Right cardiac atrium (tissue), 5 donors: ENCODE results near the gene CDK14. TPM values are rescaled to one million over a fixed set of nuclear protein-coding genes. Genes with fewer than 3 reads are reported as not detected.

Source experiments
- ATAC-seq, 2 donors: fragments of 200-7000 bp; cut with Tn5 transposase; one replicate each; pipeline versions ENCODE4 v1.8.0 to v1.9.1; 2020; ENCODE audit warnings: moderate library complexity in 2 of 2, mild to moderate bottlenecking in 1 of 2
- DNase-seq, 3 donors: peaks; one replicate each; pipeline ENCODE4 v3.0.0-alpha.2; 2020
- H3K27ac ChIP-seq: one replicate; pipeline ENCODE4 v1.5.1; 2013; ENCODE audit warnings: mild to moderate bottlenecking, low read length, control low read depth, moderate library complexity
- H3K27me3 ChIP-seq: one replicate; pipeline ENCODE4 v1.6.1; 2013; ENCODE audit not compliant: control insufficient read depth, insufficient read depth
- H3K4me1 ChIP-seq: one replicate; pipeline ENCODE4 v1.6.1; 2013; ENCODE audit warnings: low read length; ENCODE audit not compliant: control insufficient read depth, insufficient read depth
- H3K4me3 ChIP-seq: one replicate; pipeline ENCODE4 v1.5.1; 2013; ENCODE audit warnings: low read length, control low read depth
- H3K9me3 ChIP-seq: one replicate; pipeline ENCODE4 v1.6.1; 2013; ENCODE audit warnings: low read length; ENCODE audit not compliant: control insufficient read depth
- WGBS: extraction: QIAGEN DNeasy Blood & Tissue Kit; methylation state at CpG from one replicate; pipeline ENCODE4 v1.1.7; 2013; 5-methylcytosine and 5-hydroxymethylcytosine counted together
- intact Hi-C, 4 donors: fragments of 100-400 bp; cut with DNase I; formaldehyde crosslinking; loops; one replicate each; pipeline versions ENCODE4 v1.11.0 to v1.14.0; 2022 to 2023
- polyA plus RNA-seq: library from polyadenylated mRNA; stranded (reverse); fragments of 200-250 nt; gene quantifications from one replicate; pipeline ENCODE4 v1.2.3, GENCODE V29; 2013
- total RNA-seq, 4 donors: library from RNA; stranded (reverse); fragmentation: NEBNext Ultra II Directional; extraction: Animal tissue kit (Norgen Biotek cat#: 25700); gene quantifications; one replicate each; pipeline ENCODE4 v1.2.1, GENCODE V29; 2021
- donor health status: healthy with polysubstance abuse.
- donor health status: DM: no; HTN: yes; CAD: no.
- donor health status: DM: no; HTN: no; CAD: no.
- donor health status: DM: no; HTN: yes; CAD: no; lungs with severe emphysema.
- donor health status: DM: yes; HTN: yes; CAD: no.

Gene CDK14
- total and polyA plus RNA-seq, 5 donors, result 10.7 to 93.1 (median 59.6) TPM

GRCh38 chr7:91228927-91229558, 632.9 kb downstream of the CDK14 start:
- Histone ChIP-seq H3K4me3 (no peak overlapping the region), H3K27ac (no peak overlapping the region), H3K9me3 (no peaks in the 10 kb centered on the region), H3K4me1 (no peaks in the 10 kb centered on the region), H3K27me3 (no peaks in the 10 kb centered on the region)
- 89% methylated on average over 2 of the region's 2 CpGs for WGBS
- no peak for DNase-seq
- ATAC-seq, result no peak
- intact Hi-C loops, result no loop called here

GRCh38 chr7:91230100-91230499, 634.0 kb downstream of the CDK14 start:
- WGBS, result 89% methylated on average over 2 of the region's 2 CpGs
- Histone ChIP-seq H3K9me3 (no peaks in the 10 kb centered on the region), H3K4me3 (no peak overlapping the region), H3K27ac (no peak overlapping the region), H3K4me1 (no peaks in the 10 kb centered on the region), H3K27me3 (no peaks in the 10 kb centered on the region)
- no peak for ATAC-seq
- intact Hi-C loops, result no loop called here
- DNase-seq, result no peak

GRCh38 chr7:91230503-91230902, 634.4 kb downstream of the CDK14 start:
- no peak overlapping the region for H3K27ac ChIP-seq
- no peak overlapping the region for H3K4me3 ChIP-seq
- intact Hi-C loops, result no loop called here
- DNase-seq (no peak), ATAC-seq (no peak)
- H3K9me3 ChIP-seq, result no peaks in the 10 kb centered on the region
- no peaks in the 10 kb centered on the region for H3K4me1 ChIP-seq
- 77% methylated on average over 3 of the region's 3 CpGs for WGBS
- H3K27me3 ChIP-seq, result no peaks in the 10 kb centered on the region

GRCh38 chr7:91233212-91233611, 637.1 kb downstream of the CDK14 start:
- Histone ChIP-seq H3K27ac (no peak overlapping the region), H3K4me1 (no peaks in the 10 kb centered on the region), H3K9me3 (no peaks in the 10 kb centered on the region), H3K27me3 (no peaks in the 10 kb centered on the region), H3K4me3 (no peak overlapping the region)
- DNase-seq (no peak), ATAC-seq (no peak)
- WGBS, result 68% methylated on average over 8 of the region's 8 CpGs
- intact Hi-C loops, result no loop called here

- ATAC-seq, result no peak
Measured at GRCh38 chr7:91235211-91235832, 639.2 kb downstream of the CDK14 start.

GRCh38 chr7:91239171-91239604, 643.1 kb downstream of the CDK14 start:
- no peak overlapping the region for H3K27ac ChIP-seq
- intact Hi-C loops, result no loop called here
- ATAC-seq (peak; percentile 48 to 80), DNase-seq (no peak)
- WGBS, result 59% methylated on average over 2 of the region's 2 CpGs
- no peaks in the 10 kb centered on the region for H3K27me3 ChIP-seq
- H3K4me3 ChIP-seq, result no peak overlapping the region
- no peaks in the 10 kb centered on the region for H3K9me3 ChIP-seq
- H3K4me1 ChIP-seq, result no peaks in the 10 kb centered on the region

More at GRCh38 chr7:91235211-91235832, 639.2 kb downstream of the CDK14 start:
- 91% methylated on average over 6 of the region's 6 CpGs for WGBS
- intact Hi-C loops, result no loop called here
- H3K4me1 ChIP-seq, result no peaks in the 10 kb centered on the region
- H3K9me3 ChIP-seq, result no peaks in the 10 kb centered on the region
- no peak overlapping the region for H3K4me3 ChIP-seq
- H3K27me3 ChIP-seq, result no peaks in the 10 kb centered on the region
- no peak for DNase-seq
- no peak overlapping the region for H3K27ac ChIP-seq

GRCh38 chr7:91239772-91240171, 643.7 kb downstream of the CDK14 start:
- Histone ChIP-seq H3K27ac (no peak overlapping the region), H3K9me3 (no peaks in the 10 kb centered on the region), H3K27me3 (no peaks in the 10 kb centered on the region), H3K4me1 (no peaks in the 10 kb centered on the region), H3K4me3 (no peak overlapping the region)
- DNase-seq (no peak), ATAC-seq (no peak)
- 89% methylated on average over 1 of the region's 1 CpG for WGBS
- intact Hi-C loops, result no loop called here

GRCh38 chr7:91240376-91240941, 644.3 kb downstream of the CDK14 start:
- H3K27ac ChIP-seq, result no peak overlapping the region
- no peak overlapping the region for H3K4me3 ChIP-seq
- intact Hi-C loops, result no loop called here

GRCh38 chr7:91242097-91242844, 646.1 kb downstream of the CDK14 start:
- H3K27me3 ChIP-seq, result no peaks in the 10 kb centered on the region
- H3K4me3 ChIP-seq, result no peak overlapping the region
- H3K27ac ChIP-seq, result no peak overlapping the region
- H3K4me1 ChIP-seq, result no peaks in the 10 kb centered on the region
- ATAC-seq, result no peak
- WGBS, result 64% methylated on average over 8 of the region's 8 CpGs
- H3K9me3 ChIP-seq, result no peaks in the 10 kb centered on the region
- intact Hi-C loops, result no loop called here
- no peak for DNase-seq

More at GRCh38 chr7:91240376-91240941, 644.3 kb downstream of the CDK14 start:
- 50% methylated on average over 2 of the region's 2 CpGs for WGBS
- ATAC-seq (peak in 1 of 2 donors; percentile 40), DNase-seq (no peak)
- no peaks in the 10 kb centered on the region for H3K27me3 ChIP-seq
- no peaks in the 10 kb centered on the region for H3K9me3 ChIP-seq
- H3K4me1 ChIP-seq, result no peaks in the 10 kb centered on the region

- intact Hi-C loops, result no loop called here
Measured at GRCh38 chr7:91243591-91244301, 647.6 kb downstream of the CDK14 start.

More at GRCh38 chr7:91243591-91244301, 647.6 kb downstream of the CDK14 start:
- no peaks in the 10 kb centered on the region for H3K9me3 ChIP-seq
- H3K27ac ChIP-seq, result no peak overlapping the region
- no peaks in the 10 kb centered on the region for H3K27me3 ChIP-seq
- WGBS, result 87% methylated on average over 6 of the region's 6 CpGs
- DNase-seq, result no peak
- H3K4me1 ChIP-seq, result no peaks in the 10 kb centered on the region
- H3K4me3 ChIP-seq, result no peak overlapping the region
- no peak for ATAC-seq
